Activated T-helper 1 cell treated with anti-CD3 and anti-CD28 coated beads, Interleukin-12 subunit alpha, Interleukin-12 subunit beta, Interleukin-2, Interleukin-4 antibody, amounts not matched to agents 30 ng/mL and 10 ng/mL and 1 ng/mL, durations not matched to agents 14 hours and 24 hours and 36 hours (primary cell): ENCODE results near the gene SYT1. TPM values are rescaled to one million over a fixed set of nuclear protein-coding genes. Genes with fewer than 3 reads are reported as not detected.
"Not testable (repeated sequence)": the region's sequence is repeated elsewhere in the genome, so short reads cannot be mapped to it uniquely, and the experiment has no call there.

Experiments
- DNase-seq: peaks from one replicate; pipeline ENCODE4 v3.0.0; 2021; ENCODE audit warnings: low spot score
- H3K27ac Mint-ChIP-seq: one replicate; pipeline ENCODE4 v1.8.0; 2021; ENCODE audit warnings: mild to moderate bottlenecking, mixed read lengths
- H3K27me3 Mint-ChIP-seq: one replicate; pipeline ENCODE4 v1.8.0; 2022; ENCODE audit warnings: mild to moderate bottlenecking, moderate library complexity, mixed read lengths; ENCODE audit not compliant: insufficient read depth
- H3K36me3 Mint-ChIP-seq: one replicate; pipeline ENCODE4 v1.8.0; 2021; ENCODE audit warnings: low read depth, mixed read lengths
- H3K4me1 Mint-ChIP-seq: one replicate; pipeline ENCODE4 v1.8.0; 2021; ENCODE audit warnings: low read depth, mixed read lengths
- H3K4me3 Mint-ChIP-seq: one replicate; pipeline ENCODE4 v1.8.0; 2021; ENCODE audit warnings: mild to moderate bottlenecking, moderate library complexity, mixed read lengths
- H3K9me3 Mint-ChIP-seq: one replicate; pipeline ENCODE4 v1.8.0; 2021; ENCODE audit warnings: mixed read lengths
- intact Hi-C: fragments of 100-400 bp; cut with micrococcal nuclease; formaldehyde crosslinking; loops from one replicate; pipeline ENCODE4 v1.15.1; 2024
- total RNA-seq: library from RNA; stranded (reverse); gene quantifications from 2 replicates; pipeline ENCODE4 v1.2.3, GENCODE V29; 2022

Gene SYT1
- total RNA-seq, 1 donor from 2014 or later, result not detected

GRCh38 chr12:79414252-79414651 is 549.7 kb downstream of the SYT1 start:
- no peaks in the 10 kb centered on the region for H3K36me3 Mint-ChIP-seq

GRCh38 chr12:79415321-79415720 is 550.7 kb downstream of the SYT1 start:
- no peaks in the 10 kb centered on the region for H3K27me3 Mint-ChIP-seq
- no peak overlapping the region for H3K27ac Mint-ChIP-seq
- intact Hi-C loops, result no loop called here
- no peaks in the 10 kb centered on the region for H3K36me3 Mint-ChIP-seq
- no peaks in the 10 kb centered on the region for H3K9me3 Mint-ChIP-seq
- no peaks in the 10 kb centered on the region for H3K4me1 Mint-ChIP-seq
- no peak overlapping the region for H3K4me3 Mint-ChIP-seq
- no peak for DNase-seq

More at GRCh38 chr12:79414252-79414651, 549.7 kb downstream of the SYT1 start:
- no peaks in the 10 kb centered on the region for H3K27me3 Mint-ChIP-seq
- no peak for DNase-seq
- H3K4me1 Mint-ChIP-seq, result no peaks in the 10 kb centered on the region
- H3K4me3 Mint-ChIP-seq, result no peak overlapping the region
- H3K27ac Mint-ChIP-seq, result no peak overlapping the region
- no peaks in the 10 kb centered on the region for H3K9me3 Mint-ChIP-seq
- intact Hi-C loops, result no loop called here

- Mint-ChIP-seq H3K36me3 (no peaks in the 10 kb centered on the region), H3K27me3 (no peaks in the 10 kb centered on the region), H3K4me1 (no peaks in the 10 kb centered on the region), H3K4me3 (no peak overlapping the region), H3K9me3 (no peaks in the 10 kb centered on the region), H3K27ac (no peak overlapping the region)
- intact Hi-C loops, result no loop called here
- no peak for DNase-seq
These were observed 551.3 kb downstream of the SYT1 start for GRCh38 chr12:79415746-79416435.

- Mint-ChIP-seq H3K27ac (no peak overlapping the region), H3K27me3 (no peaks in the 10 kb centered on the region), H3K4me3 (no peak overlapping the region), H3K4me1 (no peaks in the 10 kb centered on the region), H3K9me3 (no peaks in the 10 kb centered on the region), H3K36me3 (no peaks in the 10 kb centered on the region)
- intact Hi-C loops, result no loop called here
- DNase-seq, result no peak
These were observed 555.6 kb downstream of the SYT1 start for GRCh38 chr12:79420146-79420618.

GRCh38 chr12:79421236-79421740 is 556.7 kb downstream of the SYT1 start:
- H3K27ac Mint-ChIP-seq, result no peak overlapping the region
- H3K36me3 Mint-ChIP-seq, result no peaks in the 10 kb centered on the region
- DNase-seq, result no peak
- no peaks in the 10 kb centered on the region for H3K9me3 Mint-ChIP-seq
- no peaks in the 10 kb centered on the region for H3K4me1 Mint-ChIP-seq
- H3K4me3 Mint-ChIP-seq, result no peak overlapping the region
- intact Hi-C loops, result no loop called here
- no peaks in the 10 kb centered on the region for H3K27me3 Mint-ChIP-seq

GRCh38 chr12:79422060-79422812 is 557.7 kb downstream of the SYT1 start:
- H3K9me3 Mint-ChIP-seq, result no peaks in the 10 kb centered on the region
- DNase-seq, result no peak
- no peaks in the 10 kb centered on the region for H3K27me3 Mint-ChIP-seq
- no peak overlapping the region for H3K4me3 Mint-ChIP-seq
- no peaks in the 10 kb centered on the region for H3K4me1 Mint-ChIP-seq
- H3K36me3 Mint-ChIP-seq, result no peaks in the 10 kb centered on the region
- intact Hi-C loops, result no loop called here
- no peak overlapping the region for H3K27ac Mint-ChIP-seq

- H3K27me3 Mint-ChIP-seq, result no peaks in the 10 kb centered on the region
- intact Hi-C loops, result no loop called here
These were observed 559.0 kb downstream of the SYT1 start for GRCh38 chr12:79423560-79423959.

GRCh38 chr12:79424109-79424721 is 559.6 kb downstream of the SYT1 start:
- DNase-seq, result no peak
- H3K9me3 Mint-ChIP-seq, result no peaks in the 10 kb centered on the region
- no peaks in the 10 kb centered on the region for H3K36me3 Mint-ChIP-seq
- no peak overlapping the region for H3K4me3 Mint-ChIP-seq
- H3K27me3 Mint-ChIP-seq, result no peaks in the 10 kb centered on the region
- H3K4me1 Mint-ChIP-seq, result no peaks in the 10 kb centered on the region
- H3K27ac Mint-ChIP-seq, result no peak overlapping the region
- intact Hi-C loops, result no loop called here

More at GRCh38 chr12:79423560-79423959, 559.0 kb downstream of the SYT1 start:
- Mint-ChIP-seq H3K4me3 (no peak overlapping the region), H3K9me3 (no peaks in the 10 kb centered on the region), H3K36me3 (no peaks in the 10 kb centered on the region), H3K4me1 (no peaks in the 10 kb centered on the region), H3K27ac (no peak overlapping the region)
- DNase-seq, result no peak

GRCh38 chr12:79426121-79426520 is 561.5 kb downstream of the SYT1 start:
- Mint-ChIP-seq H3K4me3 (no peak overlapping the region), H3K27me3 (no peaks in the 10 kb centered on the region), H3K9me3 (no peaks in the 10 kb centered on the region), H3K36me3 (no peaks in the 10 kb centered on the region), H3K4me1 (no peaks in the 10 kb centered on the region), H3K27ac (no peak overlapping the region)
- DNase-seq, result no peak
- intact Hi-C loops, result no loop called here

GRCh38 chr12:79426744-79427143 is 562.2 kb downstream of the SYT1 start:
- H3K27ac Mint-ChIP-seq, H3K36me3 Mint-ChIP-seq, H3K4me1 Mint-ChIP-seq, H3K4me3 Mint-ChIP-seq, DNase-seq, H3K27me3 Mint-ChIP-seq, intact Hi-C loops, H3K9me3 Mint-ChIP-seq: not testable (repeated sequence)

GRCh38 chr12:79433465-79434072 is 569.0 kb downstream of the SYT1 start:
- H3K36me3 Mint-ChIP-seq, result no peaks in the 10 kb centered on the region
- no peaks in the 10 kb centered on the region for H3K4me1 Mint-ChIP-seq
- H3K27ac Mint-ChIP-seq, result no peak overlapping the region
- H3K9me3 Mint-ChIP-seq, result no peaks in the 10 kb centered on the region
- no peaks in the 10 kb centered on the region for H3K27me3 Mint-ChIP-seq
- no peak overlapping the region for H3K4me3 Mint-ChIP-seq
- intact Hi-C loops, result no loop called here
- no peak for DNase-seq

GRCh38 chr12:79434561-79434960 is 570.0 kb downstream of the SYT1 start:
- DNase-seq, result no peak
- no peaks in the 10 kb centered on the region for H3K27me3 Mint-ChIP-seq
- no peaks in the 10 kb centered on the region for H3K9me3 Mint-ChIP-seq
- intact Hi-C loops, result no loop called here
- no peaks in the 10 kb centered on the region for H3K4me1 Mint-ChIP-seq
- no peak overlapping the region for H3K27ac Mint-ChIP-seq
- H3K36me3 Mint-ChIP-seq, result no peaks in the 10 kb centered on the region
- H3K4me3 Mint-ChIP-seq, result no peak overlapping the region

GRCh38 chr12:79435742-79436141 is 571.2 kb downstream of the SYT1 start:
- Mint-ChIP-seq H3K9me3 (no peaks in the 10 kb centered on the region), H3K4me3 (no peak overlapping the region), H3K27ac (no peak overlapping the region), H3K36me3 (no peaks in the 10 kb centered on the region), H3K4me1 (no peaks in the 10 kb centered on the region), H3K27me3 (no peaks in the 10 kb centered on the region)
- DNase-seq, result no peak
- intact Hi-C loops, result no loop called here
